HL-60/S4 treated with phorbol 12-myristate 13-acetate at 8.2 ng/mL for 4 days and 3 days (cell line): Measurements from ENCODE around the gene AXIN1.
"Not testable (repeated sequence)": the region's sequence is repeated elsewhere in the genome, so short reads cannot be mapped to it uniquely, and the experiment has no call there.

Source experiments
- in situ Hi-C: fragments of 300-500 bp; cut with MboI; formaldehyde crosslinking; loops from 2 replicates; pipeline ENCODE4 v1.15.0; 2022; ENCODE audit warnings: low sequenced_read_pairs

Gene AXIN1

DNA sequence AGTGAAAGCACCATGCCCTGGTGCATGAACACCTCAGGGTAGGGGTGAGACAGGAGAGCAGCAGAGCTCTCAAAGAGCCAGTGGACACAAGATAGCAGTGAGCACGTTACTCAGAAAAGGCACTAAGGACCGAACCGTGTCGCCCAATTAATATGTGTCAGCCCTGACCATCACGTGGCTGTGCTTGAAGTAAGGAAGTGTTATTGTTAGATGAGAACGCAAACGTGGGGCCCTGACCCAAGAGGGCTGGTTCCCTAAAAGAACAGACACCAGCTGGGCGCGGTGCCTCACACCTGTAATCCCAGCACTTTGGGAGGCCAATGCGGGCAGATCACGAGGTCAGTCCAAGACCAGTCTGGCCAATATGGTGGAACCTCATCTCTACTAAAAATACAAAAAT, 16.3 kb downstream of the AXIN1 start:
- in situ Hi-C loops = no loop called here

DNA sequence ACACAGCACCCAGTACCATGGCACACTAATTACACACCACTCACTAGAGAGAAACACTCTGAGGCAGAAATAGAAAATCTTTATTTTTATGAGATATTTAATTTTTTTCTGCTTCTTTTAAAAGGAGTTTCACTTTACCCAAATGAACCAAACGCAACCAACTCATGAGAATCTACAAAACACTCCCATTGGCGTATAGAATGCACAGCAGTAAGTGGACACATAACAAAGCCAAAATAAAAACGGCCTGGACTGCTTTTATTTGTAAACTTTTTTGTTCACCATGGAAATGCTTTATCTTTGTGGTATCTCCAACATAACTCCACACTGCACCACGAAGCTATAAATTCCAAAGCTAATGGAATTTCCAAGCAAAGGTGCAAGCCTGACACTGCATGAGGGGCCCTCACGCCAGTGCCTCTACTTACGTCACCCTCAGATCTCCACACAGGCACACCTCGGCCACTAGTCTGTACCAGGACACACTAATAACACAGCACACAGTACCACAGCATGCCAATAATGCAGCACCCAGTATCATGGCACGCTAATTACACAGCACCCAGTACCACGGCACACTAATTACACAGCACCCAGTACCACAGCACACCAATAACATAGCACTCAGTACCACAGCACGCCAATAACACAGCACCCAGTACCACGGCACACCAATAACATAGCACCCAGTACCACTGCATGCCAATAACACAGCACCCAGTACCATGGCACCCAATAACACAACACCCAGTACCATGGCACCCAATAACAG, 17.5 kb downstream of the AXIN1 start:
- in situ Hi-C loops = not testable (repeated sequence)

DNA sequence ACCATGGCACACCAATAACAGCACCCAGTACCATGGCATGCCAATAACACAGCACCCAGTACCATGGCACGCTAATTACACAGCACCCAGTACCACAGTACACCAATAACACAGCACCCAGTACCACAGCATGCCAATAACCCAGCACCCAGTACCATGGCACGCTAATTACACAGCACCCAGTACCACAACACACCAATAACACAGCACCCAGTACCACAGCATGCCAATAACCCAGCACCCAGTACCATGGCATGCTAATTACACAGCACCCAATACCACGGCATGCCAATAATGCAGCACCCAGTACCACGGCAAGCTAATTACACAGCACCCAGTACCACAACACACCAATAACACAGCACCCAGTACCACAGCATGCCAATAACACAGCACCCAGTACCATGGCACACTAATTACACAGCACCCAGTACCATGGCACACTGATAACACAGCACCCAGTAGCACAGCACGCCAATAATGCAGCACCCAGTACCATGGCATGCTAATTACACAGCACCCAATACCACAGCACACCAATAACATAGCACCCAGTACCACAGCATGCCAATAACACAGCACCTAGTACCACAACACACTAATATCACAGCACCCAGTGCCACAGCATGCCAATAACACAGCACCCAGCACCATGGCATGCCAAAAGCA, 18.2 kb downstream of the AXIN1 start:
- in situ Hi-C loops = not testable (repeated sequence)

DNA sequence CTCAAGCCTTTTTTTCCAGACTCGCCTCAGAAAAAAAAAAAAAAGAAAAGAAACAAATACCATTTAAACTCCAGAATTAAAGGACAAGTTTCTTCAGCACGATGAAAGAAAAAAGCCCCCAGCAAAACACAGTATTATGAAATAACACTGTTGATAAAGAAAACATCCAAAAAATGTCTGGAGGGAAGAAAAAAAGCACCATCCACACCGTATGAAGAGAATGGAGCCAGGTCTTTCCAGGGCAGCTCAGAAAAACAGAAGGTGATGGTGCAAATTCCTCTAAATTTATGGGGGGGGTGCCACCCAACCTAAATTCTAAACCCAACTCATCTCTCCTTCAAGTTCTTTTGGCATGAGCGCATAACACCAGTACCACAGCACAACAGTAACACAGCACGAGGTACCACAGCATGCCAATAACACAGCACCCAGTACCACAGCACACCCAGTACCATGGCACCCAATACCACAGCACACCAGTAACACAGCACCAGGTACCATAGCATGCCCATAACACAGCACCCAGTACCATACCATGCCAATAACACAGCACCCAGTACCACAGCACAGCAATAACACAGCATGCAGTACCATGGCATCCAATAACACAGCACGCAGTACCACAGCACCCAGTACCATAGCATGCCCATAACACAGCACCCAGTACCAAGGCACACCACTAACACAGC, 19.0 kb downstream of the AXIN1 start:
- in situ Hi-C loops = no loop called here

- in situ Hi-C loops = not testable (repeated sequence)
These were observed 21.2 kb downstream of the AXIN1 start for GRCh38 chr16:331181-331814.

GRCh38 chr16:330741-331140, 21.8 kb downstream of the AXIN1 start:
- in situ Hi-C loops = no loop called here

- in situ Hi-C loops = no loop called here
These were observed 27.0 kb downstream of the AXIN1 start for GRCh38 chr16:325375-326145.

- in situ Hi-C loops = no loop called here
These were observed 27.8 kb downstream of the AXIN1 start for GRCh38 chr16:324451-325334.

GRCh38 chr16:324201-324450, 28.4 kb downstream of the AXIN1 start:
- in situ Hi-C loops = no loop called here

DNA sequence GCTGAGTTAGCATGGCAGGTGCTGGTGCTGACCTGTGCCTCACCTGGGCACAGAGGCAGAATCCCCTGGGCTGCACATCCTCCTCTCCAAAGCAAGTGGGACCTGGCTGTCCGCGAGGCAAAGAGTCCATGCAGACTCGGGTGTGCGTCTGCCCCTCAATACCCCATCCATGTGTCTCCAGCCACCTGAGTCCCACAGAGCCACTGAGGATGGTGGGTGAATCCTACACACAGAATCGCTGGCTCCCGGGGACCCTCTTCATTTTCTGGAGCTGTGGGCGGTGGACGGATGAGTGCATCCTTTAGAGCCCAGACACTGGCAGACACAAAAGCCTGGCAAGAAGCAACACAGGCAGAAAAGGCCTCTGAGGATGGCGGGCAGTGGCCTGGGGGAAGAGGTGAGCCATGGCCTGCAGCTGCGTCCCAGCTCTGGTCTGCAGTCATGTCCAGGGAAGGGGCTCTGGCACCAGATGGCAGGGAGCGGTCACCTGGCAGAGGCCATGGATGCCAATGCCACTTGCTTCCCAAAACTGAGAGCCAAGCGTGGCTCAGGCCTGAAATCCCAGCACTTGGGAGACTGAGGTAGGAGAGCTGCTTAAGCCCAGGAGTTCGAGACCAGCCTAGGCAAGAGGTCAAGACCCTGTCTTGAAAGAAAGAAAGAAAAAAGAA, 29.9 kb downstream of the AXIN1 start:
- in situ Hi-C loops = no loop called here

- in situ Hi-C loops = no loop called here
These were observed 31.0 kb downstream of the AXIN1 start for GRCh38 chr16:321532-321931.

- in situ Hi-C loops = no loop called here
These were observed 32.3 kb downstream of the AXIN1 start for GRCh38 chr16:320206-320605.

GRCh38 chr16:318628-319027, 33.9 kb downstream of the AXIN1 start:
- in situ Hi-C loops = no loop called here

DNA sequence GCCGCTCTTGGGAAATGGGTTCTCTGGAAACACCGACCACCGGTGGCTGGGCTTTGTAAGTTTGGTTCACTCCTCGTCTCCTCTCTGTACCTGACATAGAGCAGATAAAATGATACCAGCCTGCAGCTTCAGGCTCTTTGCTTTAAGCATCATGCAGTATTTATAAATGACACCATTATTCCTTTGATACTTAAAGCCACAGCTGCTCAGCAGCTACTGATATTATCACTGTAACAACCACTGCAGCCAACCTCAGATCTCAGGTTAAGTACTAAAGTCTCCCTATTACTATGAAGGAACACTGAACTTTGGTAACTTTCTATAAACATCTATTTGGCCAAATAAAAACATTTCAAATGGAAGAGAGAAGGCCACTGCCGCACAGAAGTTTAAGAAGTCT, 34.9 kb downstream of the AXIN1 start:
- in situ Hi-C loops = no loop called here

GRCh38 chr16:316741-317464, 35.6 kb downstream of the AXIN1 start:
- in situ Hi-C loops = no loop called here

- in situ Hi-C loops = no loop called here
These were observed 37.7 kb downstream of the AXIN1 start for GRCh38 chr16:314795-315299.

GRCh38 chr16:314351-314750, 38.2 kb downstream of the AXIN1 start:
- in situ Hi-C loops = no loop called here

DNA sequence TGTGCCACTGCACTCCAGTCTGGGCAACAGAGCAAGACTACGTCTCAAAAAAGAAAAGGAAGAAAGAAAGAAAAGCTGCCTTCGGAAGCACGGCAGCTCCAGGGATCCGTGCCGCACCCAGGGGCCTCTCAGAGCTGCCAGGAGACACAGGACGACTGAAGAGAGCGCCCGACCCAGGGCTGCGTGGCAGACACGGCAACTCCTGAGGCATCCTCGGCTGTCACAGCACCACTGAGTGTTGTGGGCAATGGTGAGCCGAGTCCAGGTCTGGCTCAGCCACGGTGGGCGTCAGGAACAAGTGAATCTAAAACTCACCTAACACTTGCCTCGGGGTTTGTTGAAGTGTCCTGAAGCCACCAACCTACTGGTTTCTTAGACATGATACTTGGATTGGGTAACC, 40.8 kb downstream of the AXIN1 start:
- in situ Hi-C loops = no loop called here

DNA sequence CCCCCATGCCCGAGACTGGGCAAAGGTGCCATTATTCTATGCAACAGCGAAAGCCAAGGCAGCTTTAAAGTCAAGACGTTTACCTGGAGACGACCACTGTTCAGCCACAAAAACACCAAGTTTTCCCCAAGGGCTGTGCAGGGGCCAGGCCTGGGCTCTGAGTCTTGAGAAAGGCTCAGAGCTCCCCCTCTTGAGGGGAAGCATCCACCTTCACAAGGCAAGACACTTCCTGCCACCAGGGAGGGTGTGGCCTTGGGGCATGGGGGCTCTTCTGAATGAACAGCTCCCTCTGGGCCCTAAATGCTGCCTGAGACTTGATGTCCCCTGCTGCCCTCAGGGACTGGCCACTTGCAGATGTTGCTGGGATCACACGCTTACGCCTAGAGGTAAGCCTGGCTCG, 43.0 kb downstream of the AXIN1 start:
- in situ Hi-C loops = no loop called here
